Stimulated activated CD8-positive, alpha-beta memory T cell treated with anti-CD3 and anti-CD28 coated beads, Interleukin-4, amount 100 ng/mL, for 1 hour (primary cell): ENCODE data around the gene INPP5A.

ENCODE experiments used
- DNase-seq, 2 donors: peaks; one replicate each; pipeline ENCODE4 v3.0.0-alpha.2; 2020; ENCODE audit warnings: low read depth in 2 of 2, low spot score in 1 of 2

The INPP5A gene

GRCh38 chr10:132714096-132714985, 176.8 kb downstream of the INPP5A start:
- DNase-seq: no peak

GRCh38 chr10:132714986-132715775, 177.6 kb downstream of the INPP5A start:
- DNase-seq: no peak

GRCh38 chr10:132715776-132716680, 178.4 kb downstream of the INPP5A start:
- DNase-seq: no peak

- DNase-seq: no peak
Observed at GRCh38 chr10:132716691-132717490, 179.3 kb downstream of the INPP5A start.

GRCh38 chr10:132721725-132722124, 184.1 kb downstream of the INPP5A start:
- DNase-seq: no peak

- DNase-seq: no peak
Observed at GRCh38 chr10:132722394-132723329, 185.1 kb downstream of the INPP5A start.

- no peak for DNase-seq
Observed at GRCh38 chr10:132723330-132723970, 185.9 kb downstream of the INPP5A start.

GRCh38 chr10:132724446-132724845, 186.9 kb downstream of the INPP5A start:
- DNase-seq: no peak

DNA sequence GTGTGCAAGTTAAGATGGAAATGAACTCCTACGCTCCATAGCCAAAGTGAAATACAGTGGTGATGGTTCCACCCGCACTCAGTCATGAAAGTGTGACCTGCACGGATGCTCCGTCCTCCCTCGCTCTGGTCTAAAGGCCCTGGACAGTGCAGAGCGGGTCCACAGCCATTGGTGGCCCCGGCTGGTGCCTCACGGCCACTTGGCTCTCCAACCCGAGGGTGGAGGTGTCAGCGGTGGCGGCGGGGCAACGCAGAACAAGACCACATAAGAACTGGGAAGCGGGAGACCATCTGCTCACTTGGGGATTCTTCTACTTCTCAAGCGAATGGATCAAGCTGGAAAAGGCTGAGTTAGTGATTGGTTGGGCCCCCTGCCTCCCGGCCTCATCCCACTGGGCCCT, 187.6 kb downstream of the INPP5A start:
- DNase-seq: no peak

- DNase-seq: no peak
Observed at GRCh38 chr10:132726194-132726593, 188.6 kb downstream of the INPP5A start.

- no peak for DNase-seq
Observed at GRCh38 chr10:132726951-132727350, 189.4 kb downstream of the INPP5A start.

- no peak for DNase-seq
Observed at GRCh38 chr10:132727411-132727810, 189.8 kb downstream of the INPP5A start.

DNA sequence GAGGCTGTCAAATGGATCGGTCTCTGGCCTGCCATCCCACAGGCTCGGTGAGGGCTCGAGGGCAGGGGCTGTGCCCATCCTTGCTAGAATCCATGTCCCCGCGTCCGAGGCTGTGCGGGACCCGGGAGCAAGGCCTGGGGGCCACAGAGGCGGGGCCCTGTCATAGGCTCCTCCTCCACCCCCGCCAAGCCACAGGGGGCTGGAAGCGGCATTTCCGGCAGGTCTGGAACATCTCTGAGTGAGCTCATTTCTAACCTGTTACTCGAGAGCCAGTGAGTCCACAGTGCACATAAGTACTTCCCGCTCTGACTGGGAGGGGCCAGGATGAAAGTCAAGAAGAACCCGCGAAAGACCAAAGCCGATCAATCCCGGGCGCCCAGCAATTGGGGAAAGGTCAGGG, 190.7 kb downstream of the INPP5A start:
- DNase-seq: no peak

DNA sequence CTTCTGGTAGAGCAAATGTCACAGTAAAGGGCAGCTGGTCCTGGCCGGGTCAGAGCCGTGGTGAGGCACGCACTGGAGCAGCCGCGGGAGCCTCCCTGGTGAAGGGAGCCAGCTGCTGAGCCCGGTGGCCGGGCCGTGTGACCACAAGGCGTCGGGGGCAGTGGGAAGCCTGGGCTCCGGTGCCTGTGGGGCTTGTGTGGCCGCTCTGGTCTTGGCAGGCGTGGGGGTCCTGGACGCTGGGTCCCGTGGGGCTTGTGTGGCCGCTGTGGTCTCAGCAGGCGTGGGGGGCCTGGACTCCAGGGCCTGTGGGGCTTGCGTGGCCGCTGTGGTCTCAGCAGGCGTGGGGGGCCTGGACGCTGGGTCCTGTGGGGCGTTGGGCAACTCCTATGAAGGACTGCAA, 191.2 kb downstream of the INPP5A start:
- DNase-seq: no peak

DNA sequence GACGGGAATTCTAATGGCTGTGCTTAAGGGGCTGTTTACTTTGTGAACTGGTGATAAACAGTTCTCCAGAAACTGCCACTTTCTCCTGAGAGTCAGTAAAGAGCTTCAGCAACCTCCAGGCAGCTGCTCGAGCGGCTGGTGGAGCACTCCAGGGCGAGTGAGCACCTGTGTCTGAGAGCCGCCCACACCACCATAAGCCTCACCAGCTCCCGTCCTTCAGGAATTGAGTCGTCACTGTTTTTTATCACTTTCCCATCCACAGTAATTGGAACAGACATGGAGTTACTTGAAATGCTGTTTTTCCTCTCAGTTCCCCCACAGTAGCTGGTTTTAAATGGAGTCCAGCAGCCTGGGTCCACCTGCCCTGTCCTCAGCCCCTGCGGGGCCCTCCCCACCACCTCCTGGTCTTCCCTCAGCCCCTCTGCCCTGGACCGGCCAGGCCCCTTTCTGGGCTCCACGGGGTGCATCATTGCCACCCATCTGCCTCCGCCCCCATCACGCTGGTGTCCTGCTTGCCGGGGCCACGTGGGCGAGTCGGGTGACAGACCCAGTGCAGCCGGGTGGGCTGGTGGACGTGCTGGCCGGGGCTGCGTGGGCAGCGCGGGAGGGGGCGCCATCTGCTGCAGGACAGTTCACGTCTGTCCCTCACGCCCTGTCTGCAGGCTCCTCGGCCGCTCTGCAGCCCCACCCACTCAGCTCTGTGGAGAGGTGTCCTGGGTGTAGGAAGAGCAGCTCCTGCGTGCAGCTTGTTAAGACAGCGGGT, 192.4 kb downstream of the INPP5A start:
- no peak for DNase-seq

GRCh38 chr10:132730573-132730953, 193.0 kb downstream of the INPP5A start:
- no peak for DNase-seq

DNA sequence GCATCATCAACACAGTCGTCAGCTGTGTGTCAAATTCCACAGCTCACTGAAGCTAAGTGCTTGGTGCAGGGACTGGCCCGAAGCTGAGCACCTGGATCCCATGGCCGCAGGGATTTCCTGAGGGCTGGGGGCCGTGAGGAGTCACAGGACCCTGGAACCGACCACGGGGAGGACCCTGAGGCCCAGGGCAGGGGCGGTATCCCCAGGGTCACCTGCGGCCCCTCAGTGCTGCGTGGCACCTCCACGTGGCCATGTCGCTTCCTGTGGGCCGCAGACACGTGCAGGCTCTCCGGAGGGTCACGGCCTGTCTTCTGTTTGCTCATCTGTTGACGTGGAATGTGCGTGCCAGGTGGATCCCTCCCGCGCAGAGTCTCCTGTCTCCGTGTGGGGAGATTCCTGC, 194.9 kb downstream of the INPP5A start:
- no peak for DNase-seq

DNA sequence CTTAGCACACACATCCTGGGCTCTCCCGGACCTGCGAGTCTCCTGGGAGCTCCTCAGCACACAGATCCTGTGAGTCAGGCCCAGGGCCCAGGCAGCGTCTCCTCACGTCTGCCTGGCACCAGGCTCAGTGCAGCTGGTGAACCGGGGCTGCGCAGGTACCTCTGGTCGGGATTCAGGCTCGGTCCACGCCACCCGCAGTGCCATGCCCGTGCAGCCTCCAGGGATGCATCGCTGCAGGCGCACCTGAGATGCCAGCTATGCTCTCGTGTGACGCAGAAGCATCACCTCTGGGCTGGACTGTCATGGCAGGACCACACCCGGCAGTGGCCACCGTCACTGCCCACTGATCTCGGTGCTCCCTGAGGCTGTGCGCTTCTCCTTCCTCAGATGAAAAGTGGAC, 196.3 kb downstream of the INPP5A start:
- no peak for DNase-seq
